Ammon's horn (tissue), 1 donor: Measurements from ENCODE around the gene PARP4.
"Not testable (repeated sequence)": the region's sequence is repeated elsewhere in the genome, so short reads cannot be mapped to it uniquely, and the experiment has no call there.

ENCODE experiments used
- DNase-seq: peaks from one replicate; pipeline ENCODE4 v3.0.0-alpha.2; 2016; ENCODE audit warnings: low spot score

PARP4 gene

DNA sequence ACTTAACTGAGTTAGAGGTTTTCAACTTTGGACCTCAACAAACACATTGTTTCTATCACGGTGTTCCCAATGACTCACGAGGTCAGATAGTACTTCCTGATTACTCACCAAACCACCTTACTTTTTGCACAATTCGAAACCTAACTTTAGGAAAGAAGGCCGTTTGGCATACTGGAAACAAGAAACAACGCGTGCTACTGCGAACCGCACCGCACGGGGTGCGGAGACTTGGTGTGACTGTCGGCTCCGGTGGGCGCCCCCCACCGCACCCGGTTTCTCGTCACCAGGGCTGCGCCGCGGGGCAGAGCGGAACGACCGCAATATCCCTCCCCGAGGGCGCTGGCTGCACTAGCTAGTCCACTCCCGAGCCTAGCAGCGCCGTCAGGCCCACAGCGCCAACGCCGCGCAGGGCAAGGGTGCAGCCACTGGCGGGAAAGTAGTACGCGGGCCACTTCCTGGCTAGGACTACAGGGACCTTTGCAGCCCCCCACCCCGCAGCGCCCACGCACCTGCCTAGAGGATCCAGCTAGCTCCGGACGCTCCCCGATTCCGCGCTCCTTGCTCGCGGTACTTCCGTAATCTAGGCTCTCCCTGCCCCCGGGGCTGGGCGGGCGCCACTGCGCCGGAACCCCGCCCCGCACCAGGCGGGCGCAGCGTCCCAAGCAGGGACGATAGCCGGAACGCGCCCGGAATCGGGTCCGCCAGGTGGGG is at the start of gene PARP4:
PARP4 (minus strand) TSS at position 582 of the 711 bp plus-strand sequence. CDS start 9,002 bp downstream, outside the sequence.
- DNase-seq, result peak; percentile 76

DNA sequence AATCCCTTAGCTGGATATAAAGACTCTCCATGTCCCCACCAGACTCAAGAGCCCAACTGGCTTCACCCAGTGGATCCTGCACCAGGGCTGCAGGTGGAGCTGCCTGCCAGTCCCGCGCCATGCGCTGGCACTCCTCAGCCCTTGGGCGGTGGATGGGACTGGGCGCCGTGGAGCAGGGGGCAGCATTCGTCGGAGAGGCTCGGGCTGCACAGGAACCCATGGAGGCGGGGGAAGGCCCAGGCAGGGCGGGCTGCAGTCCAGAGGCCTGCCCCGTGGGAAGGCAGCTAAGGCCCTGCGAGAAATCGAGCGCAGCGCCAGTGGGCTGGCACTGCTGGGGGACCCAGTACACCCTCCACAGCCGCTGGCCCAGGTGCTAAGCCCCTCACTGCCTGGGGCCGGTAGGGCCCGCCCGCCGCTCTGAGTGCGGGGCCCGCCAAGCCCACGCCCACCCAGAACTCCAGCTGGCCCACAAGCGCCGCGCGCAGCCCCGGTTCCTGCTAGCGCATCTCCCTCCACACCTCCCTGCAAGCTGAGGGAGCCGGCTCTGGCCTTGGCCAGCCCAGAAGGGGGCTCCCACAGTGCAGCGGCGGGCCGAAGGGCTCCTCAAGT is 48.1 kb upstream of the PARP4 start:
- DNase-seq, result not testable (repeated sequence)

DNA sequence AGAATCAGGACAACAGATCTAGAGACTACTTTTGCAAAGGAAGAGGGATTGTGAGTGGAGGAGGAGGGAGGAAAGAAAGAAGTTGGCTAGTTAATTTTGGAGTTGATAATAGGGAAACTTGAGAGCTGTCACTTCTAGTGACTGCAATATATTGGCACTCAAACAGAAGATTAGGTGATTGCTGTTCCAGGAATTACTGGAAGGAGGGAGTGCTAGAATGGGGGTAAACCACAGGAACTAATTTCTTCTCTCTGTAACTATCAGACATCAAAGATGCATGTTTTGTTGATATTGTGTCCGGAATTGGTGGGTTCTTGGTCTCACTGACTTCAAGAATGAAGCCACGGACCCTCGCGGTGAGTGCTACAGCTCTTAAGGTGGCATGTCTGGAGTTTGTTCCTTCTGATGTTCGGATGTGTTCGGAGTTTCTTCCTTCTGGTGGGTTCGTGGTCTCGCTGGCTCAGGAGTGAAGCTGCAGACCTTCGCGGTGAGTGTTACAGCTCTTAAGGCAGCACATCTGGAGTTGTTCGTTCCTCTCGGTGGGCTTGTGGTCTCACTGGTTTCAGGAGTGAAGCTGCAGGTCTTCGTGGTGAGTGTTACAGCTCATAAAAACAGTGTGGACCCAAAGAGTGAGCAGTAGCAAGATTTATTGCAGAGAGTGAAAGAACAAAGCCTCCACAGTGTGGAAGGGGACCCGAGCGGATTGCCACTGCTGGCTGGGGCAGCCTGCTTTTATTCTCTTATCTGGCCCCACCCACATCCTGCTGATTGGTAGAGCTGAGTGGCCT is 47.0 kb upstream of the PARP4 start:
- DNase-seq, result not testable (repeated sequence)

- DNase-seq, result no peak
Observed at GRCh38 chr13:24557081-24557480, 44.5 kb upstream of the PARP4 start.

GRCh38 chr13:24553892-24554291 is 41.3 kb upstream of the PARP4 start:
- not testable (repeated sequence) for DNase-seq

GRCh38 chr13:24541476-24542352 is 29.1 kb upstream of the PARP4 start:
- DNase-seq, result not testable (repeated sequence)

DNA sequence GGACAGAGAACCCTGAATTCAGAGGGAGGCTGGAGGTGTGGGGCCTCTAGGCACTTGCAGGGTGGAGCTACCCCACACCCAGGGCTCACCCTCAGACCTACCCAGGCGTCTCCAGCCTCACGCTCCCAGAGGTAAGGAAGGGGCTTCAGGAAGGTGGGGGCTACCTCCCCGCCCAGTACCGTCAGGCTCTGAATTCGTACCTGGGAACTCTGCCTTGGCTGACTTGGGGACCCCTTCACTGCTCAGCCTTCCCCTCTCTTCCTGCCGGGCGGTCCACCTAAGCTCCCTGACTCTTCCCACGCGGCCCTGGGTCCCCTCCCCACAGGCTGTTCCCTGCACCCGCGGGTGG is 28.5 kb upstream of the PARP4 start:
- DNase-seq, result no peak

DNA sequence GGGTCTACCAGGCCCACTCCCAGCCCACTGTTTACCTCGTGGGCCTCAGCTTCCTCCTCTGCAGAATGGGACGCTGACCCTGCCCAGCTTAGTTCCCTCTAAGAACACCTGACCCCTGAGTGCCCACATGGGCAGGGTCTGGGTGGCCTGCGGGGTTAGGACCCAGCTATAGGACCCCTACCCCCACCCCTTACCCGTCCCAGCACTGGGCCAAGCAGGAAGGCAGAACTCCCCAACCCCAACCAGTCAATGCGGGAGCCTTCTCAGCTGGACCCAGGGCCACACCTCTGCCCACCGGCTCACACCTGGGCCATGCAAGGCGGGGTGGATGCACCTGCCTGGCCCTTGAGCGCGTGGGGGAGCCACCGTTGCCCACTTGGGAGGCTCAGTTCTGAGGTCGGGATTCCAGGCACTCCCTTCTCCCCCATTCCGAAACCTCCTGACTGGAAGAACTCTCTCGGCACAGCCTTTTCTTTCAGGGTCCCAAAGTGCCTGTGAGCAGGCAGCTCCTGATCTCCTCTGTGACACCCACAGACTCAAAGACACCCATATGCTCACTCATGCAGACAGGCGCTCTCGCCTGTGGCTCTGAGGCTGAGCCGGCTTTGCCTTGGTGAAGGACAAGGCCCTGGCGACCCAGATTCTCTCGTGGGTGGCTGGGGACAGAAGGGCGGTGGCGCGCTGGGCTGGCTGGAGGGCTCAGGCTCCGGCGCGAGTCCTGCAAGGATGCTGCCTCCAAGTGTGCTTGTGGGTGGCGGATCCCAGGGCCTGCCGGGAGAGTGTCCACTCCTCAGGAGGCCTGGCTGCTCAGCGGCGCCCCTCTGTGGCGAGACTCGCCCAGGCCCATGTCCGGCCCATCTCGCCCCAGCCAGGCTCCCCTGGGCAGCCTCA is 27.9 kb upstream of the PARP4 start:
- DNase-seq, result peak; percentile 2

GRCh38 chr13:24539500-24540165 is 27.1 kb upstream of the PARP4 start:
- DNase-seq, result no peak

GRCh38 chr13:24529478-24529877 is 16.9 kb upstream of the PARP4 start:
- DNase-seq, result no peak

GRCh38 chr13:24528816-24529398 is 16.3 kb upstream of the PARP4 start:
- DNase-seq, result no peak

DNA sequence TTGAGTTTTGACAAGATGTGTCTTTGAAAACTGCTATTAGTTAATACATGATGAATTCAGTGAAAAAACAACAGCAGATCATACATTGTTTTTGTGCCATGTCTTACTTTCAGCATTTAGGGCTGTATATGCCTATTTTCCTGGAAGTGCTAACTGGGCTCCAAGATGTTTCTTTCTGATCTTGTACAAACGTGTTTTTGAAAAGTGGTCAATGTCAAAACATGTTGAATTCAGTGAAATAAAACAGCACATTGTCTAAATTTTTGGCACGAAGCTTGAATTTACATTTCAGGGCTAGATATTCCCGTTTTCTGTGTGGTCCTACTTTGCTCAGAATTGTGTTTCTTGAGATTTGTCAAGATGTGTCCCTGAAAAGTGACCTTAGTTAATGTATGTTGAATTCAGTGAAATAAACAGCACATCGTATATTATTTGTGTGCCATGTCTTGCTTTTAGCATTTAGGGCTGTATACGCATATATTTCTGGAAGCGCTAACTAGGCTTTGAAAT is 14.7 kb upstream of the PARP4 start:
- DNase-seq, result no peak

- no peak for DNase-seq
Observed at GRCh38 chr13:24520733-24521132, 8.2 kb upstream of the PARP4 start.

GRCh38 chr13:24516919-24517318 is 4.3 kb upstream of the PARP4 start:
- no peak for DNase-seq

DNA sequence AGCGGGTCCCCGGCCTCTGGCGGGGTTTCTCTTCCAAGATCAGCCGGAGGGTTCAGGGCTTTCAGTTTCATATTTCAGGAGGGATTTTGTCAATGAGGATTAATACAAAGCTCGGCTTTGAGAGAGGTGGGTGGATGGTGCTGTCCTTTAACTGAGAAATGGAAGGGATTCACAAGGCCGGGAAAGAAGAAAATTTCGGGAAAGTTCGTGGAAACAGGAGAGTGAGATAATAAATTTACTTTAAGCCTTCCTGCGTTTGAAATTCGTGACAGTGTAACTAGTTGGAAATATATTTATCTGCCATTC is 283 bp upstream of the PARP4 start:
- no peak for DNase-seq

- no peak for DNase-seq
Observed at GRCh38 chr13:24511816-24512196, 772 bp downstream of the PARP4 start.

- DNase-seq, result peak; percentile 26
Observed at GRCh38 chr13:24511019-24511815, 1.4 kb downstream of the PARP4 start.

DNA sequence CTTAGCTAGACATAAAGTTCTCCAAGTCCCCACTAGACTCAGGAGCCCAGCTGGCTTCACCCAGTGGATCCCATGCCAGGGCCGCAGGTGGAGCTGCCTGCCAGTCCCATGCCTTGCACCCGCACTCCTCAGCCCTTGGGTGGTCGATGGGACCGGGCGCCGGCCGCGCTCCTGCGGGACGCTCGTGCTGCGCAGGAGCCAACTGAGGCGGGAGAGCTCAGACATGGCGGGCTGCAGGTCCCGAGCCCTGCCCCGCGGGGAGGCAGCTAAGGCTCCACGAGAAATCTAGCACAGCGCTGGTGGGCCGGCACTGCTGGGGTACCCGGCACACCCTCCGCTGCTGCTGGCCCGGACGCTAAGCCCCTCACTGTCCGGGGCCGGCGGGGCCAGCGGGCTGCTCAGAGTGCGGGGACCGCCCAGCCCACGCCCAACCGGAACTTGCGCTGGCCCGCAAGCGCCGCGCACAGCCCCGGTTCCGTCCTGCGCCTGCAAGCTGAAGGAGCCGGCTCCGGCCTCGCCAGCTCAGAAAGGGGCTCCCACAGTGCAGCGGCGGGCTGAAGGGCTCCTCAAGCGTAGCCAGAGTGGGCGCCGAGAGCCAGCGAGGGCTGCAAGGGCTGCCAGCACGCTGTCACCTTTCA is 5.8 kb downstream of the PARP4 start:
- DNase-seq, result no peak

DNA sequence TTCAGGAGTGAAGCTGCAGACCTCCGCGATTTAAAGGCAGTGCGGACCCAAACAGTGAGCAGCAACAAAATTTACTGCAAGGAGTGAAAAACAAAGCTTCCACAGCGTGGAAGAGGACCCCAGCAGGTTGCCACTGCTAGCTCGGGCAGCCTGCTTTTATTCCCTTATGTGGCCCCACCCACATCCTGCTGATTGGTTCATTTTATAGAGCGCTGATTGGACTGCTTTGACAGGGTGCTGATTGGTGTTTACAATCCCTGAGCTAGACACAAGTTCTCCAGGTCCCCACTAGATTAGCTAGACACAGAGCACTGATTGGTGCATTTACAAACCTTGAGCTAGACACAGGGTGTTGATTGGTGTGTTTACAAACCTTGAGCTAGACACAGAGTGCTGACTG is 6.3 kb downstream of the PARP4 start:
- not testable (repeated sequence) for DNase-seq
